ENCODE measurements around the gene SH2D2A.

DNA sequence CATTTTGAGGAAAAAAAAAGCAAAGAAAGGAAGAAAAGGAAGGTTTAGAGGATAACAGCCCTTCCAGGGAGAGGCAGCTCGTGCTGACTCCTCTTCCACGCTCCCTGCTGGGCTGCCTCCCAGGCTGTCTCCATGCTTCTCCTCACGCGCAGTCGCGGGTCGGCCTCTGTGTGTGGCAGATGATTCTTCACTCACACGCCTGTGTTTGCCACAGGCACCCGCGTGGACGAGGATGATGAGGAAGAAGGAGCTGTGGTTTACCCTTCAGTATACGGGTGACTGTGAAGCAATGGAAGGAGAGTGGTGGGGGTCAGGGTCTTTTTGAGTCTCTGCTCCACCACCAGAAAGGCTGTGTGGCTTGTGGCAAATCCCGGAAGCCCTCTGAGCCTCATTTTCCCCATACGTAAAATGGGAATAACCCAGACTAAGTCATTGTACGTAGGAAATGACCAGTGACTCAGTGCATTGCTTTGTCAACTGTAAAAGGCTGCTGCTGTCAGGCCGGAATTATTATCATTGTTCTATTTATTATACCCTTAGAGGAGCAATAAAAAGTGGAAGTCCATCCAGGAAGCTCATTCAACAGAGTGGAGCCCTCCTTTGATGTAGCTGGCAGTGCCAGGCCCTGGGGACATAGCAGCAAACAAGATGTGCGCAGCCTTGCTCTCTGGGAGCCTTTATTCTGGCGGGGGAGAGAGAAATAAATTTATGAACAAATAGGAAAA, 11.9 kb upstream of the SH2D2A start:
- no peak for TF ChIP-seq POLR2A (IDR thresholded peaks at IDR 0.05)
- TF ChIP-seq, protein P1, sequence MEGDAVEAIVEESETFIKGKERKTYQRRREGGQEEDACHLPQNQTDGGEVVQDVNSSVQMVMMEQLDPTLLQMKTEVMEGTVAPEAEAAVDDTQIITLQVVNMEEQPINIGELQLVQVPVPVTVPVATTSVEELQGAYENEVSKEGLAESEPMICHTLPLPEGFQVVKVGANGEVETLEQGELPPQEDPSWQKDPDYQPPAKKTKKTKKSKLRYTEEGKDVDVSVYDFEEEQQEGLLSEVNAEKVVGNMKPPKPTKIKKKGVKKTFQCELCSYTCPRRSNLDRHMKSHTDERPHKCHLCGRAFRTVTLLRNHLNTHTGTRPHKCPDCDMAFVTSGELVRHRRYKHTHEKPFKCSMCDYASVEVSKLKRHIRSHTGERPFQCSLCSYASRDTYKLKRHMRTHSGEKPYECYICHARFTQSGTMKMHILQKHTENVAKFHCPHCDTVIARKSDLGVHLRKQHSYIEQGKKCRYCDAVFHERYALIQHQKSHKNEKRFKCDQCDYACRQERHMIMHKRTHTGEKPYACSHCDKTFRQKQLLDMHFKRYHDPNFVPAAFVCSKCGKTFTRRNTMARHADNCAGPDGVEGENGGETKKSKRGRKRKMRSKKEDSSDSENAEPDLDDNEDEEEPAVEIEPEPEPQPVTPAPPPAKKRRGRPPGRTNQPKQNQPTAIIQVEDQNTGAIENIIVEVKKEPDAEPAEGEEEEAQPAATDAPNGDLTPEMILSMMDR (IDR thresholded peaks at IDR 0.05): no peak

Measured in uterus (tissue), 2 donors.